ENCODE results near the gene METTL8.
"Not testable (repeated sequence)": the region's sequence is repeated elsewhere in the genome, so short reads cannot be mapped to it uniquely, and the experiment has no call there.

Gene METTL8

GRCh38 chr2:171387052-171387451 lies 46.7 kb downstream of the METTL8 start:
- Histone ChIP-seq H3F3A (ENCODE audit: low read depth) (no peaks in the 10 kb centered on the region), H2AFZ (ENCODE audit: low read length) (no peak overlapping the region), H3K79me2 (ENCODE audit: insufficient read depth, low read length) (no peaks in the 10 kb centered on the region), H3K4me2 (ENCODE audit: low read depth, low read length, poor library complexity, severe bottlenecking) (no peak overlapping the region), H3K4me1 (ENCODE audit: insufficient read depth, low read length, poor library complexity, severe bottlenecking) (peaks cover 33% of the 10 kb centered on the region), H3K27me3 (ENCODE audit: insufficient read depth, low read length, poor library complexity, severe bottlenecking) (no peaks in the 10 kb centered on the region), H4K20me1 (ENCODE audit: insufficient read depth, low read length, poor library complexity, severe bottlenecking) (no peaks in the 10 kb centered on the region), H3K9me3 (ENCODE audit: insufficient read depth, low read depth, low read length) (no peaks in the 10 kb centered on the region), H3K9me2 (replicated peaks; ENCODE audit: low read depth, low read length) (no peaks in the 10 kb centered on the region), H3K4me3 (ENCODE audit: low read length, poor library complexity, severe bottlenecking) (no peak overlapping the region), H3K36me3 (ENCODE audit: insufficient read depth, low read length) (no peaks in the 10 kb centered on the region), H3K9ac (ENCODE audit: low read depth, low read length, poor library complexity, severe bottlenecking) (no peak overlapping the region)
- TF ChIP-seq CTCF (conservative IDR thresholded peaks at IDR 0.05; ENCODE audit: low read length) (no peak), EZH2phosphoT487 (IDR thresholded peaks at IDR 0.05; ENCODE audit: borderline replicate concordance) (no peak)

GRCh38 chr2:171386627-171387026 lies 47.2 kb downstream of the METTL8 start:
- no peak overlapping the region for H3K4me3 ChIP-seq (ENCODE audit: low read length, poor library complexity, severe bottlenecking)
- no peaks in the 10 kb centered on the region for H4K20me1 ChIP-seq (ENCODE audit: insufficient read depth, low read length, poor library complexity, severe bottlenecking)
- H3F3A ChIP-seq (ENCODE audit: low read depth), result no peaks in the 10 kb centered on the region
- no peak overlapping the region for H3K9ac ChIP-seq (ENCODE audit: low read depth, low read length, poor library complexity, severe bottlenecking)
- no peaks in the 10 kb centered on the region for H3K36me3 ChIP-seq (ENCODE audit: insufficient read depth, low read length)
- no peaks in the 10 kb centered on the region for H3K9me3 ChIP-seq (ENCODE audit: insufficient read depth, low read depth, low read length)
- TF ChIP-seq EZH2phosphoT487 (IDR thresholded peaks at IDR 0.05; ENCODE audit: borderline replicate concordance) (no peak), CTCF (conservative IDR thresholded peaks at IDR 0.05; ENCODE audit: low read length) (no peak)
- H3K9me2 ChIP-seq (replicated peaks; ENCODE audit: low read depth, low read length), result no peaks in the 10 kb centered on the region
- no peaks in the 10 kb centered on the region for H3K27me3 ChIP-seq (ENCODE audit: insufficient read depth, low read length, poor library complexity, severe bottlenecking)
- H3K4me1 ChIP-seq (ENCODE audit: insufficient read depth, low read length, poor library complexity, severe bottlenecking), result peaks cover 33% of the 10 kb centered on the region
- no peak overlapping the region for H2AFZ ChIP-seq (ENCODE audit: low read length)
- no peak overlapping the region for H3K4me2 ChIP-seq (ENCODE audit: low read depth, low read length, poor library complexity, severe bottlenecking)
- H3K79me2 ChIP-seq (ENCODE audit: insufficient read depth, low read length), result no peaks in the 10 kb centered on the region

GRCh38 chr2:171383134-171383533 lies 50.7 kb downstream of the METTL8 start:
- Histone ChIP-seq H3K4me2 (ENCODE audit: low read depth, low read length, poor library complexity, severe bottlenecking) (no peak overlapping the region), H3K27me3 (ENCODE audit: insufficient read depth, low read length, poor library complexity, severe bottlenecking) (no peaks in the 10 kb centered on the region), H3K9me2 (replicated peaks; ENCODE audit: low read depth, low read length) (no peaks in the 10 kb centered on the region), H2AFZ (ENCODE audit: low read length) (no peak overlapping the region), H3K9me3 (ENCODE audit: insufficient read depth, low read depth, low read length) (no peaks in the 10 kb centered on the region; the same call in 1 of the 2 replicates), H3K9ac (ENCODE audit: low read depth, low read length, poor library complexity, severe bottlenecking) (no peak overlapping the region), H3K36me3 (ENCODE audit: insufficient read depth, low read length) (no peaks in the 10 kb centered on the region), H4K20me1 (ENCODE audit: insufficient read depth, low read length, poor library complexity, severe bottlenecking) (no peaks in the 10 kb centered on the region), H3F3A (ENCODE audit: low read depth) (no peaks in the 10 kb centered on the region), H3K4me3 (ENCODE audit: low read length, poor library complexity, severe bottlenecking) (no peak overlapping the region), H3K79me2 (ENCODE audit: insufficient read depth, low read length) (no peaks in the 10 kb centered on the region), H3K4me1 (ENCODE audit: insufficient read depth, low read length, poor library complexity, severe bottlenecking) (peaks cover 14% of the 10 kb centered on the region)
- TF ChIP-seq EZH2phosphoT487 (IDR thresholded peaks at IDR 0.05; ENCODE audit: borderline replicate concordance) (no peak), CTCF (conservative IDR thresholded peaks at IDR 0.05; ENCODE audit: low read length) (no peak)

- H3K79me2 ChIP-seq (ENCODE audit: insufficient read depth, low read length); H3F3A ChIP-seq (ENCODE audit: low read depth); H3K36me3 ChIP-seq (ENCODE audit: insufficient read depth, low read length); H3K9me3 ChIP-seq (ENCODE audit: insufficient read depth, low read depth, low read length); H3K4me2 ChIP-seq (ENCODE audit: low read depth, low read length, poor library complexity, severe bottlenecking); H3K27me3 ChIP-seq (ENCODE audit: insufficient read depth, low read length, poor library complexity, severe bottlenecking); H4K20me1 ChIP-seq (ENCODE audit: insufficient read depth, low read length, poor library complexity, severe bottlenecking); H3K9ac ChIP-seq (ENCODE audit: low read depth, low read length, poor library complexity, severe bottlenecking); H3K9me2 ChIP-seq (replicated peaks; ENCODE audit: low read depth, low read length); H3K4me3 ChIP-seq (ENCODE audit: low read length, poor library complexity, severe bottlenecking); H2AFZ ChIP-seq (ENCODE audit: low read length): not testable (repeated sequence)
- H3K4me1 ChIP-seq (ENCODE audit: insufficient read depth, low read length, poor library complexity, severe bottlenecking), result peaks cover 19% of the 10 kb centered on the region
These were observed 51.6 kb downstream of the METTL8 start for GRCh38 chr2:171382175-171382574.

GRCh38 chr2:171377852-171378251 lies 55.9 kb downstream of the METTL8 start:
- H2AFZ ChIP-seq (ENCODE audit: low read length); H3K4me3 ChIP-seq (ENCODE audit: low read length, poor library complexity, severe bottlenecking); H3F3A ChIP-seq (ENCODE audit: low read depth); H3K4me1 ChIP-seq (ENCODE audit: insufficient read depth, low read length, poor library complexity, severe bottlenecking); H3K9ac ChIP-seq (ENCODE audit: low read depth, low read length, poor library complexity, severe bottlenecking); H3K27me3 ChIP-seq (ENCODE audit: insufficient read depth, low read length, poor library complexity, severe bottlenecking); H3K79me2 ChIP-seq (ENCODE audit: insufficient read depth, low read length); H3K4me2 ChIP-seq (ENCODE audit: low read depth, low read length, poor library complexity, severe bottlenecking); H4K20me1 ChIP-seq (ENCODE audit: insufficient read depth, low read length, poor library complexity, severe bottlenecking); H3K9me2 ChIP-seq (replicated peaks; ENCODE audit: low read depth, low read length): not testable (repeated sequence)
- Histone ChIP-seq H3K9me3 (ENCODE audit: insufficient read depth, low read depth, low read length) (peaks cover 29% of the 10 kb centered on the region), H3K36me3 (ENCODE audit: insufficient read depth, low read length) (peaks cover 11% of the 10 kb centered on the region)
